Measurements from ENCODE around the gene RUNX1.
A peak's percentile ranks its signal among the peaks of the same experiment; 100 is the strongest.

RUNX1 gene

GRCh38 chr21:34844924-34845238 lies 204.2 kb downstream of the RUNX1 start:
- Histone ChIP-seq H3K36me3 (ENCODE audit: control insufficient read depth in 5 of 5, insufficient read depth in 5 of 5, low read length in 5 of 5) (peaks cover 7 to 27% (median 11%) of the 10 kb centered on the region in 5 donors), H3K9me3 (ENCODE audit: control insufficient read depth in 5 of 5, low read length in 5 of 5) (no peaks in the 10 kb centered on the region), H3K4me3 (ENCODE audit: low read depth in 1 of 5, low read length in 5 of 5) (peak overlapping the region in 2 of 5 donors; percentile 10 to 30), H3K27me3 (ENCODE audit: control insufficient read depth in 5 of 5, insufficient read depth in 4 of 5, low read length in 5 of 5) (no peaks in the 10 kb centered on the region), H3K9ac (ENCODE audit: low read length in 5 of 5) (peak overlapping the region in 4 of 5 donors; percentile 42 to 63 (median 62)), H3K27ac (ENCODE audit: low read depth, low read length) (peak overlapping the region; percentile 97), H3K4me1 (ENCODE audit: control insufficient read depth in 5 of 5, insufficient read depth in 5 of 5, low read length in 5 of 5) (peaks cover 9 to 68% (median 47%) of the 10 kb centered on the region in 5 donors)

- peak overlapping the region in 1 of 5 donors; percentile 30 for H3K4me3 ChIP-seq (ENCODE audit: low read depth in 1 of 5, low read length in 5 of 5)
- no peaks in the 10 kb centered on the region for H3K27me3 ChIP-seq (ENCODE audit: control insufficient read depth in 5 of 5, insufficient read depth in 4 of 5, low read length in 5 of 5)
- peaks cover 9 to 74% (median 54%) of the 10 kb centered on the region in 5 donors for H3K4me1 ChIP-seq (ENCODE audit: control insufficient read depth in 5 of 5, insufficient read depth in 5 of 5, low read length in 5 of 5)
- peaks cover 4 to 33% (median 11%) of the 10 kb centered on the region in 5 donors for H3K36me3 ChIP-seq (ENCODE audit: control insufficient read depth in 5 of 5, insufficient read depth in 5 of 5, low read length in 5 of 5)
- no peaks in the 10 kb centered on the region for H3K9me3 ChIP-seq (ENCODE audit: control insufficient read depth in 5 of 5, low read length in 5 of 5)
- peak overlapping the region in 4 of 5 donors; percentile 56 to 62 (median 60) for H3K9ac ChIP-seq (ENCODE audit: low read length in 5 of 5)
- peak overlapping the region; percentile 97 for H3K27ac ChIP-seq (ENCODE audit: low read depth, low read length)
These were observed 204.8 kb downstream of the RUNX1 start for GRCh38 chr21:34844013-34844923.

GRCh38 chr21:34843562-34843961 lies 205.5 kb downstream of the RUNX1 start:
- H3K36me3 ChIP-seq (ENCODE audit: control insufficient read depth in 5 of 5, insufficient read depth in 5 of 5, low read length in 5 of 5), result peaks cover 4 to 36% (median 11%) of the 10 kb centered on the region in 5 donors
- no peaks in the 10 kb centered on the region for H3K27me3 ChIP-seq (ENCODE audit: control insufficient read depth in 5 of 5, insufficient read depth in 4 of 5, low read length in 5 of 5)
- no peak overlapping the region for H3K4me3 ChIP-seq (ENCODE audit: low read depth in 1 of 5, low read length in 5 of 5)
- no peaks in the 10 kb centered on the region for H3K9me3 ChIP-seq (ENCODE audit: control insufficient read depth in 5 of 5, low read length in 5 of 5)
- H3K4me1 ChIP-seq (ENCODE audit: control insufficient read depth in 5 of 5, insufficient read depth in 5 of 5, low read length in 5 of 5), result peaks cover 9 to 81% (median 58%) of the 10 kb centered on the region in 5 donors
- peak overlapping the region in 1 of 5 donors; percentile 56 for H3K9ac ChIP-seq (ENCODE audit: low read length in 5 of 5)
- peak overlapping the region; percentile 97 for H3K27ac ChIP-seq (ENCODE audit: low read depth, low read length)

- Histone ChIP-seq H3K27me3 (ENCODE audit: control insufficient read depth in 5 of 5, insufficient read depth in 4 of 5, low read length in 5 of 5) (no peaks in the 10 kb centered on the region), H3K4me3 (ENCODE audit: low read depth in 1 of 5, low read length in 5 of 5) (no peak overlapping the region), H3K36me3 (ENCODE audit: control insufficient read depth in 5 of 5, insufficient read depth in 5 of 5, low read length in 5 of 5) (peaks cover 0 to 31% (median 11%) of the 10 kb centered on the region in 5 donors), H3K9ac (ENCODE audit: low read length in 5 of 5) (peak overlapping the region in 1 of 5 donors; percentile 15), H3K4me1 (ENCODE audit: control insufficient read depth in 5 of 5, insufficient read depth in 5 of 5, low read length in 5 of 5) (peaks cover 9 to 95% (median 64%) of the 10 kb centered on the region in 5 donors), H3K9me3 (ENCODE audit: control insufficient read depth in 5 of 5, low read length in 5 of 5) (no peaks in the 10 kb centered on the region), H3K27ac (ENCODE audit: low read depth, low read length) (peak overlapping the region; percentile 51)
These were observed 207.9 kb downstream of the RUNX1 start for GRCh38 chr21:34841154-34841553.

- Histone ChIP-seq H3K36me3 (ENCODE audit: control insufficient read depth in 5 of 5, insufficient read depth in 5 of 5, low read length in 5 of 5) (peaks cover 0 to 31% (median 11%) of the 10 kb centered on the region in 5 donors), H3K4me1 (ENCODE audit: control insufficient read depth in 5 of 5, insufficient read depth in 5 of 5, low read length in 5 of 5) (peaks cover 9 to 95% (median 64%) of the 10 kb centered on the region in 5 donors), H3K27me3 (ENCODE audit: control insufficient read depth in 5 of 5, insufficient read depth in 4 of 5, low read length in 5 of 5) (no peaks in the 10 kb centered on the region), H3K9me3 (ENCODE audit: control insufficient read depth in 5 of 5, low read length in 5 of 5) (no peaks in the 10 kb centered on the region), H3K27ac (ENCODE audit: low read depth, low read length) (peak overlapping the region; percentile 51), H3K4me3 (ENCODE audit: low read depth in 1 of 5, low read length in 5 of 5) (no peak overlapping the region), H3K9ac (ENCODE audit: low read length in 5 of 5) (no peak overlapping the region)
These were observed 208.4 kb downstream of the RUNX1 start for GRCh38 chr21:34840693-34841092.

- Histone ChIP-seq H3K4me3 (ENCODE audit: low read depth in 1 of 5, low read length in 5 of 5) (peak overlapping the region in 3 of 5 donors; percentile 29 to 54 (median 52)), H3K4me1 (ENCODE audit: control insufficient read depth in 5 of 5, insufficient read depth in 5 of 5, low read length in 5 of 5) (peaks cover 3 to 94% (median 60%) of the 10 kb centered on the region in 5 donors), H3K9me3 (ENCODE audit: control insufficient read depth in 5 of 5, low read length in 5 of 5) (no peaks in the 10 kb centered on the region), H3K27ac (ENCODE audit: low read depth, low read length) (peak overlapping the region; percentile 51), H3K27me3 (ENCODE audit: control insufficient read depth in 5 of 5, insufficient read depth in 4 of 5, low read length in 5 of 5) (no peaks in the 10 kb centered on the region), H3K9ac (ENCODE audit: low read length in 5 of 5) (peak overlapping the region in 2 of 5 donors; percentile 10 to 84), H3K36me3 (ENCODE audit: control insufficient read depth in 5 of 5, insufficient read depth in 5 of 5, low read length in 5 of 5) (peaks cover 0 to 40% (median 9%) of the 10 kb centered on the region in 5 donors)
These were observed 209.9 kb downstream of the RUNX1 start for GRCh38 chr21:34838956-34839820.

GRCh38 chr21:34836933-34837505 lies 212.1 kb downstream of the RUNX1 start:
- H3K36me3 ChIP-seq (ENCODE audit: control insufficient read depth in 5 of 5, insufficient read depth in 5 of 5, low read length in 5 of 5), result peaks cover 0 to 54% (median 21%) of the 10 kb centered on the region in 5 donors
- H3K9ac ChIP-seq (ENCODE audit: low read length in 5 of 5), result peak overlapping the region; percentile 57 to 84 (median 77)

GRCh38 chr21:34836103-34836932 lies 212.8 kb downstream of the RUNX1 start:
- H3K9me3 ChIP-seq (ENCODE audit: control insufficient read depth in 5 of 5, low read length in 5 of 5), result no peaks in the 10 kb centered on the region

More at GRCh38 chr21:34836933-34837505, 212.1 kb downstream of the RUNX1 start:
- Histone ChIP-seq H3K27me3 (ENCODE audit: control insufficient read depth in 5 of 5, insufficient read depth in 4 of 5, low read length in 5 of 5) (no peaks in the 10 kb centered on the region), H3K4me3 (ENCODE audit: low read depth in 1 of 5, low read length in 5 of 5) (peak overlapping the region; percentile 44 to 76 (median 62)), H3K9me3 (ENCODE audit: control insufficient read depth in 5 of 5, low read length in 5 of 5) (no peaks in the 10 kb centered on the region), H3K27ac (ENCODE audit: low read depth, low read length) (peak overlapping the region; percentile 89), H3K4me1 (ENCODE audit: control insufficient read depth in 5 of 5, insufficient read depth in 5 of 5, low read length in 5 of 5) (peaks cover 0 to 78% (median 48%) of the 10 kb centered on the region in 5 donors)

GRCh38 chr21:34835526-34835925 lies 213.6 kb downstream of the RUNX1 start:
- Histone ChIP-seq H3K4me1 (ENCODE audit: control insufficient read depth in 5 of 5, insufficient read depth in 5 of 5, low read length in 5 of 5) (peaks cover 0 to 65% (median 43%) of the 10 kb centered on the region in 5 donors), H3K27ac (ENCODE audit: low read depth, low read length) (peak overlapping the region; percentile 89), H3K36me3 (ENCODE audit: control insufficient read depth in 5 of 5, insufficient read depth in 5 of 5, low read length in 5 of 5) (peaks cover 0 to 44% (median 15%) of the 10 kb centered on the region in 5 donors), H3K9ac (ENCODE audit: low read length in 5 of 5) (peak overlapping the region in 3 of 5 donors; percentile 39 to 71 (median 49)), H3K9me3 (ENCODE audit: control insufficient read depth in 5 of 5, low read length in 5 of 5) (no peaks in the 10 kb centered on the region), H3K4me3 (ENCODE audit: low read depth in 1 of 5, low read length in 5 of 5) (peak overlapping the region in 1 of 5 donors; percentile 24), H3K27me3 (ENCODE audit: control insufficient read depth in 5 of 5, insufficient read depth in 4 of 5, low read length in 5 of 5) (no peaks in the 10 kb centered on the region)

More at GRCh38 chr21:34836103-34836932, 212.8 kb downstream of the RUNX1 start:
- peaks cover 0 to 50% (median 23%) of the 10 kb centered on the region in 5 donors for H3K36me3 ChIP-seq (ENCODE audit: control insufficient read depth in 5 of 5, insufficient read depth in 5 of 5, low read length in 5 of 5)
- H3K4me3 ChIP-seq (ENCODE audit: low read depth in 1 of 5, low read length in 5 of 5), result peak overlapping the region; percentile 44 to 76 (median 62)
- H3K4me1 ChIP-seq (ENCODE audit: control insufficient read depth in 5 of 5, insufficient read depth in 5 of 5, low read length in 5 of 5), result peaks cover 0 to 71% (median 46%) of the 10 kb centered on the region in 5 donors
- peak overlapping the region; percentile 89 for H3K27ac ChIP-seq (ENCODE audit: low read depth, low read length)
- H3K27me3 ChIP-seq (ENCODE audit: control insufficient read depth in 5 of 5, insufficient read depth in 4 of 5, low read length in 5 of 5), result no peaks in the 10 kb centered on the region
- H3K9ac ChIP-seq (ENCODE audit: low read length in 5 of 5), result peak overlapping the region; percentile 57 to 84 (median 77)

All from subcutaneous abdominal adipose tissue (tissue), 5 donors.